SK-N-SH (cell line): ENCODE results near the gene BMPR1B. TPM values are rescaled to one million over a fixed set of nuclear protein-coding genes. Genes with fewer than 3 reads are reported as not detected.

ENCODE experiments used
- CTCF ChIA-PET: fragments of 300-600, 350-600 bp; formaldehyde crosslinking; extraction: SDS; loops from one replicate; lab custom pipeline; 2021; lab: Yijun Ruan, JAX
- POLR2A ChIA-PET: fragments of 350-600 bp; sonication (Branson Sonifier 250); formaldehyde crosslinking; extraction: SDS; loops from one replicate; lab custom pipeline; 2020; ENCODE audit warnings: antibody characterized with exemption, inconsistent platforms; lab: Yijun Ruan, JAX
- DNase-seq: peaks from one replicate; pipeline ENCODE4 v3.0.0; 2012
- H2AFZ ChIP-seq: fragments of 200-600 bp; sonication (generic); 2 replicates; pipeline ENCODE4 v1.8.1; 2016; ENCODE audit warnings: antibody characterized with exemption, mild to moderate bottlenecking, low read depth
- H3F3A ChIP-seq: fragments of 200-600 bp; sonication (generic); replicated peaks from 2 replicates; pipeline ENCODE3; 2016; ENCODE audit warnings: antibody characterized with exemption, mild to moderate bottlenecking; ENCODE audit not compliant: insufficient read depth
- H3K27ac ChIP-seq, 2 experiments: fragments of 200-500 bp in 1 of 2; fragments of 200-600 bp in 1 of 2; sonication (Bioruptor generic) in 1 of 2; sonication (generic), shearing (Covaris generic) in 1 of 2; 2 replicates each; pipeline versions ENCODE4 v1.5.1 to v1.6.1; 2014 to 2016; ENCODE audit warnings: low read depth in 2 of 2, inconsistent platforms in 1 of 2, low read length in 1 of 2, mild to moderate bottlenecking in 1 of 2, mixed read lengths in 1 of 2
- H3K27me3 ChIP-seq: fragments of 200-600 bp; sonication (generic), shearing (Covaris generic); 2 replicates; pipeline ENCODE4 v1.6.1; 2016; ENCODE audit warnings: mixed run types; ENCODE audit not compliant: insufficient read depth
- H3K36me3 ChIP-seq, 2 experiments: fragments of 200-500 bp in 1 of 2; fragments of 200-600 bp in 1 of 2; sonication (Bioruptor generic) in 1 of 2; sonication (generic) in 1 of 2; replicated peaks in 1 of 2; 2 replicates each; pipeline versions ENCODE3 to v1.5.1; 2014 to 2016; ENCODE audit warnings: low read length in 1 of 2, mild to moderate bottlenecking in 1 of 2; ENCODE audit not compliant: insufficient read depth in 2 of 2, control insufficient read depth in 1 of 2
- H3K4me1 ChIP-seq, 2 experiments: fragments of 200-500 bp in 1 of 2; fragments of 200-600 bp in 1 of 2; sonication (Bioruptor generic) in 1 of 2; sonication (generic), shearing (Covaris generic) in 1 of 2; 2 replicates each; pipeline versions ENCODE4 v1.5.1 to v1.6.1; 2014 to 2016; ENCODE audit warnings: low read depth in 1 of 2, low read length in 1 of 2, mixed run types in 1 of 2; ENCODE audit not compliant: insufficient read depth in 2 of 2, control insufficient read depth in 1 of 2
- H3K4me2 ChIP-seq: fragments of 200-600 bp; sonication (generic), shearing (Covaris generic); 2 replicates; pipeline ENCODE4 v1.6.1; 2017; ENCODE audit warnings: mixed run types
- H3K4me3 ChIP-seq, 2 experiments: fragments of 200-500 bp in 1 of 2; fragments of 200-600 bp in 1 of 2; sonication (Bioruptor generic) in 1 of 2; sonication (generic), shearing (Covaris generic) in 1 of 2; 2 replicates each; pipeline versions ENCODE4 v1.5.1 to v1.8.1; 2014 to 2016; ENCODE audit warnings: low read depth in 2 of 2, inconsistent platforms in 1 of 2, low read length in 1 of 2, mild to moderate bottlenecking in 1 of 2, mixed read lengths in 1 of 2, moderate library complexity in 1 of 2
- H3K79me2 ChIP-seq: fragments of 200-600 bp; sonication (generic); 2 replicates; pipeline ENCODE4 v1.8.1; 2017; ENCODE audit warnings: mild to moderate bottlenecking; ENCODE audit not compliant: insufficient read depth
- H3K9ac ChIP-seq: fragments of 200-600 bp; sonication (generic); 2 replicates; pipeline ENCODE4 v1.6.1; 2017; ENCODE audit warnings: mixed run types
- H3K9me2 ChIP-seq: fragments of 200-600 bp; sonication (generic); 2 replicates; pipeline ENCODE4 v1.6.1; 2017; ENCODE audit warnings: mixed run types
- H3K9me3 ChIP-seq: fragments of 200-600 bp; sonication (generic); 2 replicates; pipeline ENCODE4 v1.6.1; 2017; ENCODE audit warnings: mixed run types, mild to moderate bottlenecking, moderate library complexity
- H4K20me1 ChIP-seq: fragments of 200-600 bp; sonication (generic); 2 replicates; pipeline ENCODE4 v1.6.1; 2017; ENCODE audit warnings: mild to moderate bottlenecking, mixed run types; ENCODE audit not compliant: insufficient read depth
- EP300 ChIP-seq, 2 experiments: IDR thresholded peaks; 2 replicates each; pipeline versions ENCODE4 v1.4.0 to v1.6.1; 2012; ENCODE audit warnings: borderline replicate concordance in 1 of 2, low read depth in 1 of 2, low read length in 1 of 2
- FOXM1 ChIP-seq: IDR thresholded peaks from 2 replicates; pipeline ENCODE4 v1.4.0; 2012; ENCODE audit warnings: low read depth, mild to moderate bottlenecking
- GATA2 ChIP-seq: sonication (generic); formaldehyde crosslinking; IDR thresholded peaks from 2 replicates; pipeline ENCODE4 v1.5.0; 2020; ENCODE audit warnings: mild to moderate bottlenecking, missing genetic modification reagents
- IRF3 ChIP-seq: fragments of 150-350 bp; IDR thresholded peaks from 2 replicates; pipeline ENCODE4 v1.6.1; 2016; ENCODE audit warnings: mild to moderate bottlenecking, low read depth, low read length
- JUND ChIP-seq: IDR thresholded peaks from 2 replicates; pipeline ENCODE4 v1.4.0; 2012
- MAX ChIP-seq: IDR thresholded peaks from 2 replicates; pipeline ENCODE4 v1.4.0; 2012; ENCODE audit warnings: low read depth
- MXI1 ChIP-seq: IDR thresholded peaks from 2 replicates; pipeline ENCODE4 v1.6.1; 2012; ENCODE audit warnings: mild to moderate bottlenecking, low read depth, low read length, improper control_type of control experiment
- NFIC ChIP-seq: IDR thresholded peaks from 2 replicates; pipeline ENCODE4 v1.4.0; 2012; ENCODE audit warnings: borderline replicate concordance
- POLR2AphosphoS5 ChIP-seq: IDR thresholded peaks from 2 replicates; pipeline ENCODE4 v1.6.1; 2012; ENCODE audit warnings: low read depth, low read length
- RAD21 ChIP-seq: IDR thresholded peaks from 2 replicates; pipeline ENCODE4 v1.6.1; 2012; ENCODE audit warnings: mild to moderate bottlenecking, low read length
- RCOR1 ChIP-seq: fragments of 150-350 bp; IDR thresholded peaks from 2 replicates; pipeline ENCODE4 v1.6.1; 2017; ENCODE audit warnings: antibody characterized with exemption, low read length
- RXRA ChIP-seq: IDR thresholded peaks from 2 replicates; pipeline ENCODE4 v1.4.0; 2012; ENCODE audit warnings: low read depth, mild to moderate bottlenecking, borderline replicate concordance
- SMC3 ChIP-seq: IDR thresholded peaks from 2 replicates; pipeline ENCODE4 v1.6.1; 2012; ENCODE audit warnings: low read depth, low read length, improper control_type of control experiment
- TCF12 ChIP-seq: IDR thresholded peaks from 2 replicates; pipeline ENCODE4 v1.4.0; 2012
- YY1 ChIP-seq: IDR thresholded peaks from 2 replicates; pipeline ENCODE4 v1.4.0; 2012; ENCODE audit warnings: low read depth, mild to moderate bottlenecking
- WGBS: methylation state at CpG from one replicate; pipeline ENCODE4 v1.1.6; 2017; ENCODE audit warnings: low lambda C conversion rate; 5-methylcytosine and 5-hydroxymethylcytosine counted together
- polyA plus RNA-seq, 3 experiments: library from polyadenylated mRNA; depleted of rRNA; stranded (reverse); fragments of >200 nt; gene quantifications; 2 replicates each; pipeline ENCODE4 v1.2.3, GENCODE V29; 2012
- TF ChIP-seq, protein P1 (sequence below): IDR thresholded peaks from 2 replicates; pipeline ENCODE4 v1.6.1; 2012; ENCODE audit warnings: mild to moderate bottlenecking, low read depth, low read length, moderate library complexity
- TF ChIP-seq, protein P2 (sequence below): fragments of 200-600 bp; sonication (generic); IDR thresholded peaks from 2 replicates; pipeline ENCODE4 v1.6.1; 2017; ENCODE audit warnings: antibody characterized with exemption, mild to moderate bottlenecking, moderate library complexity
- TF ChIP-seq, protein P3 (sequence below): IDR thresholded peaks from 2 replicates; pipeline ENCODE4; 2012

Gene BMPR1B
- polyA plus RNA-seq, 1 of the 3 experiments (the other 2 are of a cell fraction) = 0.16 TPM

DNA sequence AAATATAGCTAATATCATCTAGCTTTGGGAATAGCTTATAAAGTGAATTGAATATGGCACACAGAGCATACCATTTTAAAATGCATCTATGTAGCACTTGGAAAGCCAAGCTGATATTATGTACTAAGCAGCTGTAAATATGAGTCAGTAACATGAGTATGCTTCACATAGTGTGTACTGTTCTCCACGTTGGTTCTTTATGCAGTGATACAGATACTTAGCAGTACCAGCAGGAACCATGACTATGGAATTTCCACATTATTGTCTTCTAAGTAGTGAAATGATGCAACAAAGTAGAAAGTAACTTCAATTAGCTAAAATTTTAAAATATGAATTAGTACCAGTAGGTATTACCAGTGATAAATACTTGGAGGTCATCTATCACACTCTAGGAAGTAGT lies 320.1 kb downstream of the BMPR1B start:
- no peak for DNase-seq

More for the DNA sequence above, 320.1 kb downstream of the BMPR1B start:
- H3K27me3 ChIP-seq = no peaks in the 10 kb centered on the region
- H3K36me3 ChIP-seq = no peaks in the 10 kb centered on the region
- ChIA-PET CTCF (no interaction called here), POLR2A (no interaction called here)
- H3K4me1 ChIP-seq = no peaks in the 10 kb centered on the region
- H3K9me2 ChIP-seq = no peaks in the 10 kb centered on the region
- no peak overlapping the region for H3K9ac ChIP-seq
- TF ChIP-seq, protein P1, sequence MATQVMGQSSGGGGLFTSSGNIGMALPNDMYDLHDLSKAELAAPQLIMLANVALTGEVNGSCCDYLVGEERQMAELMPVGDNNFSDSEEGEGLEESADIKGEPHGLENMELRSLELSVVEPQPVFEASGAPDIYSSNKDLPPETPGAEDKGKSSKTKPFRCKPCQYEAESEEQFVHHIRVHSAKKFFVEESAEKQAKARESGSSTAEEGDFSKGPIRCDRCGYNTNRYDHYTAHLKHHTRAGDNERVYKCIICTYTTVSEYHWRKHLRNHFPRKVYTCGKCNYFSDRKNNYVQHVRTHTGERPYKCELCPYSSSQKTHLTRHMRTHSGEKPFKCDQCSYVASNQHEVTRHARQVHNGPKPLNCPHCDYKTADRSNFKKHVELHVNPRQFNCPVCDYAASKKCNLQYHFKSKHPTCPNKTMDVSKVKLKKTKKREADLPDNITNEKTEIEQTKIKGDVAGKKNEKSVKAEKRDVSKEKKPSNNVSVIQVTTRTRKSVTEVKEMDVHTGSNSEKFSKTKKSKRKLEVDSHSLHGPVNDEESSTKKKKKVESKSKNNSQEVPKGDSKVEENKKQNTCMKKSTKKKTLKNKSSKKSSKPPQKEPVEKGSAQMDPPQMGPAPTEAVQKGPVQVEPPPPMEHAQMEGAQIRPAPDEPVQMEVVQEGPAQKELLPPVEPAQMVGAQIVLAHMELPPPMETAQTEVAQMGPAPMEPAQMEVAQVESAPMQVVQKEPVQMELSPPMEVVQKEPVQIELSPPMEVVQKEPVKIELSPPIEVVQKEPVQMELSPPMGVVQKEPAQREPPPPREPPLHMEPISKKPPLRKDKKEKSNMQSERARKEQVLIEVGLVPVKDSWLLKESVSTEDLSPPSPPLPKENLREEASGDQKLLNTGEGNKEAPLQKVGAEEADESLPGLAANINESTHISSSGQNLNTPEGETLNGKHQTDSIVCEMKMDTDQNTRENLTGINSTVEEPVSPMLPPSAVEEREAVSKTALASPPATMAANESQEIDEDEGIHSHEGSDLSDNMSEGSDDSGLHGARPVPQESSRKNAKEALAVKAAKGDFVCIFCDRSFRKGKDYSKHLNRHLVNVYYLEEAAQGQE = no peak
- TF ChIP-seq RAD21 (no peak), SMC3 (no peak), MAX (no peak), EP300 (IDR thresholded peaks at IDR 0.05; ENCODE audit: borderline replicate concordance in 1 of 2, low read depth in 1 of 2, low read length in 1 of 2) (no peak), MXI1 (no peak), NFIC (no peak), FOXM1 (no peak), GATA2 (CRISPR knock-in tag) (no peak), IRF3 (no peak), RCOR1 (no peak), TCF12 (no peak), POLR2AphosphoS5 (no peak), JUND (no peak), RXRA (no peak), YY1 (no peak)
- TF ChIP-seq, protein P2, sequence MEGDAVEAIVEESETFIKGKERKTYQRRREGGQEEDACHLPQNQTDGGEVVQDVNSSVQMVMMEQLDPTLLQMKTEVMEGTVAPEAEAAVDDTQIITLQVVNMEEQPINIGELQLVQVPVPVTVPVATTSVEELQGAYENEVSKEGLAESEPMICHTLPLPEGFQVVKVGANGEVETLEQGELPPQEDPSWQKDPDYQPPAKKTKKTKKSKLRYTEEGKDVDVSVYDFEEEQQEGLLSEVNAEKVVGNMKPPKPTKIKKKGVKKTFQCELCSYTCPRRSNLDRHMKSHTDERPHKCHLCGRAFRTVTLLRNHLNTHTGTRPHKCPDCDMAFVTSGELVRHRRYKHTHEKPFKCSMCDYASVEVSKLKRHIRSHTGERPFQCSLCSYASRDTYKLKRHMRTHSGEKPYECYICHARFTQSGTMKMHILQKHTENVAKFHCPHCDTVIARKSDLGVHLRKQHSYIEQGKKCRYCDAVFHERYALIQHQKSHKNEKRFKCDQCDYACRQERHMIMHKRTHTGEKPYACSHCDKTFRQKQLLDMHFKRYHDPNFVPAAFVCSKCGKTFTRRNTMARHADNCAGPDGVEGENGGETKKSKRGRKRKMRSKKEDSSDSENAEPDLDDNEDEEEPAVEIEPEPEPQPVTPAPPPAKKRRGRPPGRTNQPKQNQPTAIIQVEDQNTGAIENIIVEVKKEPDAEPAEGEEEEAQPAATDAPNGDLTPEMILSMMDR = no peak
- TF ChIP-seq, protein P3, sequence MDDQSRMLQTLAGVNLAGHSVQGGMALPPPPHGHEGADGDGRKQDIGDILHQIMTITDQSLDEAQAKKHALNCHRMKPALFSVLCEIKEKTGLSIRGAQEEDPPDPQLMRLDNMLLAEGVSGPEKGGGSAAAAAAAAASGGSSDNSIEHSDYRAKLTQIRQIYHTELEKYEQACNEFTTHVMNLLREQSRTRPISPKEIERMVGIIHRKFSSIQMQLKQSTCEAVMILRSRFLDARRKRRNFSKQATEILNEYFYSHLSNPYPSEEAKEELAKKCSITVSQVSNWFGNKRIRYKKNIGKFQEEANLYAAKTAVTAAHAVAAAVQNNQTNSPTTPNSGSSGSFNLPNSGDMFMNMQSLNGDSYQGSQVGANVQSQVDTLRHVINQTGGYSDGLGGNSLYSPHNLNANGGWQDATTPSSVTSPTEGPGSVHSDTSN = no peak
- no peak overlapping the region for H2AFZ ChIP-seq
- H3K27ac ChIP-seq = no peak overlapping the region
- H3F3A ChIP-seq = no peaks in the 10 kb centered on the region
- no peaks in the 10 kb centered on the region for H3K9me3 ChIP-seq
- H3K4me3 ChIP-seq = no peak overlapping the region
- H3K79me2 ChIP-seq = no peaks in the 10 kb centered on the region
- H4K20me1 ChIP-seq = no peaks in the 10 kb centered on the region
- no peak overlapping the region for H3K4me2 ChIP-seq
- 70% methylated on average over 1 of the region's 1 CpG for WGBS
